ENCODE results near the gene LYRM2.

Gene LYRM2

GRCh38 chr6:89582669-89583325, 55.8 kb downstream of the LYRM2 start:
- Histone ChIP-seq H3K9me2 (replicated peaks; ENCODE audit: insufficient read depth, low read length) (no peaks in the 10 kb centered on the region), H3K27me3 (ENCODE audit: low read length) (no peaks in the 10 kb centered on the region), H3K27ac (ENCODE audit: low read depth, low read length) (no peak overlapping the region), H3K36me3 (ENCODE audit: low read length) (no peaks in the 10 kb centered on the region), H3K9ac (ENCODE audit: low read length) (no peak overlapping the region), H3K4me2 (ENCODE audit: low read depth, low read length, poor library complexity, severe bottlenecking) (no peak overlapping the region), H3K4me3 (ENCODE audit: insufficient read depth, low read length, poor library complexity, severe bottlenecking) (no peak overlapping the region), H3K79me2 (ENCODE audit: insufficient read depth, low read length) (no peaks in the 10 kb centered on the region), H3F3A (ENCODE audit: insufficient read depth) (no peaks in the 10 kb centered on the region), H3K9me3 (ENCODE audit: insufficient read depth, low read length) (no peaks in the 10 kb centered on the region), H2AFZ (ENCODE audit: low read depth, low read length, severe bottlenecking) (no peak overlapping the region), H4K20me1 (ENCODE audit: low read depth, low read length) (no peaks in the 10 kb centered on the region)
- TF ChIP-seq EZH2phosphoT487 (conservative IDR thresholded peaks at IDR 0.05; ENCODE audit: low read length) (no peak), CTCF (IDR thresholded peaks at IDR 0.05; ENCODE audit: insufficient read depth, low read length, poor library complexity, severe bottlenecking) (no peak)

- Histone ChIP-seq H3K79me2 (ENCODE audit: insufficient read depth, low read length) (no peaks in the 10 kb centered on the region), H3K27me3 (ENCODE audit: low read length) (no peaks in the 10 kb centered on the region), H3K9me2 (replicated peaks; ENCODE audit: insufficient read depth, low read length) (no peaks in the 10 kb centered on the region), H3K4me2 (ENCODE audit: low read depth, low read length, poor library complexity, severe bottlenecking) (no peak overlapping the region), H3F3A (ENCODE audit: insufficient read depth) (no peaks in the 10 kb centered on the region), H3K36me3 (ENCODE audit: low read length) (no peaks in the 10 kb centered on the region), H3K9ac (ENCODE audit: low read length) (no peak overlapping the region), H3K9me3 (ENCODE audit: insufficient read depth, low read length) (no peaks in the 10 kb centered on the region), H3K27ac (ENCODE audit: low read depth, low read length) (no peak overlapping the region), H3K4me3 (ENCODE audit: insufficient read depth, low read length, poor library complexity, severe bottlenecking) (no peak overlapping the region), H2AFZ (ENCODE audit: low read depth, low read length, severe bottlenecking) (no peak overlapping the region), H4K20me1 (ENCODE audit: low read depth, low read length) (no peaks in the 10 kb centered on the region)
- TF ChIP-seq CTCF (IDR thresholded peaks at IDR 0.05; ENCODE audit: insufficient read depth, low read length, poor library complexity, severe bottlenecking) (no peak), EZH2phosphoT487 (conservative IDR thresholded peaks at IDR 0.05; ENCODE audit: low read length) (no peak)
These were observed 56.9 kb downstream of the LYRM2 start for GRCh38 chr6:89581689-89582088.

- TF ChIP-seq EZH2phosphoT487 (conservative IDR thresholded peaks at IDR 0.05; ENCODE audit: low read length): no peak
- H4K20me1 ChIP-seq (ENCODE audit: low read depth, low read length): no peaks in the 10 kb centered on the region
- H3K36me3 ChIP-seq (ENCODE audit: low read length): no peaks in the 10 kb centered on the region
- H3K9ac ChIP-seq (ENCODE audit: low read length): no peak overlapping the region
- no peaks in the 10 kb centered on the region for H3K9me2 ChIP-seq (replicated peaks; ENCODE audit: insufficient read depth, low read length)
- no peak overlapping the region for H3K27ac ChIP-seq (ENCODE audit: low read depth, low read length)
- no peaks in the 10 kb centered on the region for H3K27me3 ChIP-seq (ENCODE audit: low read length)
- no peak overlapping the region for H3K4me3 ChIP-seq (ENCODE audit: insufficient read depth, low read length, poor library complexity, severe bottlenecking)
- H3K4me2 ChIP-seq (ENCODE audit: low read depth, low read length, poor library complexity, severe bottlenecking): no peak overlapping the region
- H2AFZ ChIP-seq (ENCODE audit: low read depth, low read length, severe bottlenecking): no peak overlapping the region
- H3K9me3 ChIP-seq (ENCODE audit: insufficient read depth, low read length): no peaks in the 10 kb centered on the region
- no peaks in the 10 kb centered on the region for H3F3A ChIP-seq (ENCODE audit: insufficient read depth)
- no peaks in the 10 kb centered on the region for H3K79me2 ChIP-seq (ENCODE audit: insufficient read depth, low read length)
These were observed 57.4 kb downstream of the LYRM2 start for GRCh38 chr6:89580997-89581666.

- no peak overlapping the region for H3K4me2 ChIP-seq (ENCODE audit: low read depth, low read length, poor library complexity, severe bottlenecking)
- no peak overlapping the region for H3K27ac ChIP-seq (ENCODE audit: low read depth, low read length)
- H3K9me3 ChIP-seq (ENCODE audit: insufficient read depth, low read length): no peaks in the 10 kb centered on the region
- H3K4me3 ChIP-seq (ENCODE audit: insufficient read depth, low read length, poor library complexity, severe bottlenecking): no peak overlapping the region
- no peaks in the 10 kb centered on the region for H3K79me2 ChIP-seq (ENCODE audit: insufficient read depth, low read length)
- H3F3A ChIP-seq (ENCODE audit: insufficient read depth): no peaks in the 10 kb centered on the region
- no peaks in the 10 kb centered on the region for H3K9me2 ChIP-seq (replicated peaks; ENCODE audit: insufficient read depth, low read length)
- no peaks in the 10 kb centered on the region for H3K27me3 ChIP-seq (ENCODE audit: low read length)
- no peaks in the 10 kb centered on the region for H3K36me3 ChIP-seq (ENCODE audit: low read length)
- H2AFZ ChIP-seq (ENCODE audit: low read depth, low read length, severe bottlenecking): no peak overlapping the region
- no peak for TF ChIP-seq EZH2phosphoT487 (conservative IDR thresholded peaks at IDR 0.05; ENCODE audit: low read length)
- no peak for TF ChIP-seq CTCF (IDR thresholded peaks at IDR 0.05; ENCODE audit: insufficient read depth, low read length, poor library complexity, severe bottlenecking)
- H3K9ac ChIP-seq (ENCODE audit: low read length): no peak overlapping the region
- no peaks in the 10 kb centered on the region for H4K20me1 ChIP-seq (ENCODE audit: low read depth, low read length)
These were observed 63.0 kb downstream of the LYRM2 start for GRCh38 chr6:89575562-89575960.

Data from SU-DHL-6 (cell line).